Globus pallidus (tissue), 1 donor: ENCODE results near the gene RTP4.
A peak's percentile ranks its signal among the peaks of the same experiment; 100 is the strongest.

Experiments
- DNase-seq: peaks from one replicate; pipeline ENCODE4 v3.0.0-alpha.2; 2015; ENCODE audit warnings: low spot score

The RTP4 gene

DNA sequence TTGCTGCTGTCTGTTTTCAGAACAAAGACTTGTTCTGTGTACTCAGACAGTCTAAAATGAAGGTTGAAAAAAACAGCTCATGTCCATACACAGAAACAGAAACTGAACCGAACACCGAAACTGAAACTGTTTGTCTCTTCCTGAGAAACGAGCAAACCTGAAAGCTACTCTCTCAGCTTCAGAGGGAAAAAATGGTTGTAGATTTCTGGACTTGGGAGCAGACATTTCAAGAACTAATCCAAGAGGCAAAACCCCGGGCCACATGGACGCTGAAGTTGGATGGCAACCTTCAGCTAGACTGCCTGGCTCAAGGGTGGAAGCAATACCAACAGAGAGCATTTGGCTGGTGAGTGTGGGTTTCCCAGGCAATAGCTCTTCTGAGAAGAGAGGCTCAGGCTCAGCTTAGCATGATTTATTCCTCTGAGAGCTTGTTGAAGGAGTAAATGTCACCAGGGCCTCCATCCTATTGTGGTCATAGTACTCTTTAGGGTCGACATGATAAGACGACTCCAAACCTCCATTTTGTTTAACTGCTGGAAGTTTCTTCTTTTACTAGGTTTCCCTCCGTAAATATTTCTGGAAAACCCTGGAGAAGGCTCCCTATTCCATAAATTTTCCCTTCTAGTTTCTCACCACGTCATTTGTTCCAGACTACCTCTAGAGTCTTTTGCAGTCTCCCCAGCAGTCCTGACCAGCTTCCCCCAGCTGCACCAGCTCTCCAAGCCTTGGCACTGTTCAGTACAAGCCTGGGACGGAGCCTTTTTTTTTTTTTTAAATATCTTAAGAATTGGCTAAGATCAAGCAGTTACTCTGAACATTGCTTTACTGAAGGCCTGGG is at the start of gene RTP4:
Gene RTP4 (plus strand): TSS at position 135 of the 838 bp plus-strand sequence. CDS start 57 bp downstream, at position 192.
- DNase-seq = peak; percentile 77

DNA sequence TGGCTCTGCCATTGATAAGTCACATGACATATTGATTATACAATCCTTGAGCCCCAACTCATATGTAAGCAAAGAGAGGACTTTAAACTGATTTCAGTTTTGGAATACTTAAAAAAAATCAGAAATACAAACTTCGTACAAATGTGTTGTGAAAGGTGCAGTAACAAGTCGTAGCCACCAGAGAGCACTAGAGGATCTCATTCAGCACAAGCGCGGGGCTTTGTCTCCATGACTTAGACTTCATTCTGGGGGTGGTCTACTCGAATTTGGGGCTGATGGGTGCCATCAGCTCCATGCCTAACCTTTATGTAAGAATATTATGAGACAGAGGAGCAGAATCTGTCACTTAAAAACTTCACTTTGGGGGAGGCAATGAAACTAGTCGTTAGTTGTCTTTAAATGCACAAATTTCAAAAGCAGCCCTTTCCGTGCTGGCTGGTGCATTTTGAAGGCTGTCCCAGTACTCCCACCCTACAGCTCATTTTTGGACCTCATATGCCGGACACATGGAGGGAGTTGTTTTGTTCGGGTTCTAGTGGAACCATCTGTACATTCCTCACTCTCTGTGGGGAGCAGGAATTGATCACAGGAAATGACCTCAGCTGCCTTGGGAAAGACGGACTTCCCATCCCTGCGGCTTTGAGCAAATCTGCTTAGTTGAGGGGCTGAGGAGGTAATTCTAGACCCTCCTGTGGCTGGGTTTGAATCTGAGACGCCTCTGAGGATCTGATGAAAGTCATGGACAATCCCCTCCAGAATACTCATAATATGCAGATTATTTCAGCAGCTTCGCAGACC is 49.2 kb upstream of the RTP4 start:
- peak; percentile 43 for DNase-seq

DNA sequence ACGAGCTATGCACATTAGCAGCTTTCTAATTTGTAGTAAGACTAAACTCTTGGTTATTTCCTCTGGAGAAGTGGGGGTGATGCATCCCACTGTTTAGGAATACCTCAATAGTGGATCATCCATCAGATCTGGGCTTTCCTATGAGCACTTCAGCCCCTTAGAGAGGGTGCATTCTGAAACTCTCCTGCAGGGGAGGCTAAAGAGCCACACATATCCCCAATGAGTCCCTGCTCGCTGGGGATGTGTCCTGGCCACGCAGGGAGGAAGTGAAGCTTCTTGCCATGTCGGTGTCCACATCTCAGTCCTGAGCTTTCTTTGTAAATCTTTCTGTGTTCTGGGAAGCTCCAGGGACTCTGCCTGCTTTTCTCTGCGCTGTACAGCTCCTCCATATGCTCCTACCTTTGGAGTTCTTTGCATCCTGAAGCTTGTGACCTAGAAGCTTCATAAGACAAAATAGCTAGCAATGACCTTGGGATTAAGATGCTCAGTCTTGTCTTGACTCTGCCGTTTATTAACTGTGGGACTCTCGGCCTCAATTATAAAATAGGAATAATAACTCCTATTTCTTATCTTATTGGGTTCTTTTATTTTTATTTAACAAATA is 48.4 kb upstream of the RTP4 start:
- peak; percentile 81 for DNase-seq

- DNase-seq = no peak
These were observed 46.4 kb upstream of the RTP4 start for GRCh38 chr3:187321766-187322165.

GRCh38 chr3:187322291-187322690 is 45.9 kb upstream of the RTP4 start:
- no peak for DNase-seq

GRCh38 chr3:187323091-187323490 is 45.1 kb upstream of the RTP4 start:
- DNase-seq = no peak

DNA sequence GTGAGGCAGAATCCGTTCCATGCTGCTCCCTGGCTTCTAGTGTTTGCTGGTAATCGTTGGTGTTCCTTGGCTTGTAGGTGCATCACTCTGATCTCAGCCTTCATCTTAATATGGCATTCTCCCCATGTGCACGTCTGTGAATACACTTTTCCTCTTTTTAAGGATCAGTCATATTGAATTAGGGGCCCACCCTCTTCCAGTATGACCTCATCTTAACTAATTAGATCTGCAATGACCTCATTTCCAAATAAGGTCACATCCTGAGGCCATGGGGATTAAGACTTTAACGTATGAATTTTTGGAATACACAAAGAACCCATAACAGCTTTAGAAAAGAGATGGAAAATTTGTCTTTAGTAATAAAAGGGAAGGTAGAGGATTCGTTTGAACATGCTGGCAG is 42.6 kb upstream of the RTP4 start:
- DNase-seq = no peak

- no peak for DNase-seq
These were observed 40.3 kb upstream of the RTP4 start for GRCh38 chr3:187327845-187328244.

DNA sequence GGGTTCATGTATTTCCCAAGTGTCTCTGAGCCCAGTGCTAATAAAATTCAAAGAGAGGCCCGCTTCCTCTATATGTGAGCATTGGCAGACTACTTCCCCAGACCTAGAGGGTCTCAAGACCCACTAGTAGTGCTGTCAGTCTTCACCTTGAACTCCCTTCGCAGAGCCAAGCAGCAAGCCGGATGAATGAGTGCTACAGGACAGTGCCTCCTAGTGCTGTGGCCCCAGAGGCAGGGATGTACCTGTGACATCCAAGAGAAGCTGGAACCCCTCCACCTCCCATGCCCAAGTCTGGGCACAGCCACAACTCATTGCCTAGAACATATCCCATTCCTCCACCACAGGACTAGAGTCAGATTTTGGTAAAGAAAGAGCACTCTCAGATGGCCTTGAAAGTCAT is 39.5 kb upstream of the RTP4 start:
- DNase-seq = no peak

- DNase-seq = no peak
These were observed 33.3 kb upstream of the RTP4 start for GRCh38 chr3:187334904-187335303.

DNA sequence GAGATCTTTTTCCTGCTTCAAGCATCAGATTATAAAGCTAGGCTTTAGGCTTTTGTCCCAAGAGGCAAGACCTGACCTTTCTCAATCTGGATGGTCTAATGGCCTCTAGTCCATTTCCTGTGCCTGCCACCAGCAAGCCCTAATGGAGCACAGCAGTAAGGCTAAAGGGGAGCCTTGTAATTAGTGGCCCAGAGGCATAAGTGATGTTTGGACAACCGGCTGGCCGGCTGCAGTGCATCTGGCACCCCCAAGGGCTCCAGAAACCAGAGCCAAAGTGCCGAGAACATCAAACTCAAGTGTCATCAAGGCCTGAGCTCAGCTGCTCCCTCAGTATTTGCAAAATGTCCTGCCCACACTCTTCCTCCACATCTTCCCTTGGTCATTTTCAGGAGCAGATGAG is 31.9 kb upstream of the RTP4 start:
- DNase-seq = no peak

- no peak for DNase-seq
These were observed 27.6 kb upstream of the RTP4 start for GRCh38 chr3:187340578-187340977.

DNA sequence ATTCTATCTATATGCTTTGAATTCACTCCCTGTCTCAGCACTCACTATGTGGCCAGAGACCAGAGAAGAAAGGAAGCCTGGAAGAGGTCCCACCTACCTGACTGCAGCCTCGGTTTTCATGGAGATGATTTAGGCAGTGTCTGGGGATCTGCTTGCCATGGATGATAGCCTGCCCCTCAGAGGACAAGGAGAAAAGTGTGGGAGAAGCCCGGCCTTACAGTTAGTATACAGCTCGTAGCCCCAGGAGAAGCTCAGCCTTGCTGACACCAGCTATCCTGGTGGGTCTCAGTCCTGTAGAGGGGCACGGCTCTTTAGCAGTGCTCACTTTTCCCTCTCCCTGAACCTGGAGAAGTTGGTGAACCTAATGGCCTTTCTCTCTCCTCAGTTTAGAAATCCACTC is 25.9 kb upstream of the RTP4 start:
- no peak for DNase-seq

DNA sequence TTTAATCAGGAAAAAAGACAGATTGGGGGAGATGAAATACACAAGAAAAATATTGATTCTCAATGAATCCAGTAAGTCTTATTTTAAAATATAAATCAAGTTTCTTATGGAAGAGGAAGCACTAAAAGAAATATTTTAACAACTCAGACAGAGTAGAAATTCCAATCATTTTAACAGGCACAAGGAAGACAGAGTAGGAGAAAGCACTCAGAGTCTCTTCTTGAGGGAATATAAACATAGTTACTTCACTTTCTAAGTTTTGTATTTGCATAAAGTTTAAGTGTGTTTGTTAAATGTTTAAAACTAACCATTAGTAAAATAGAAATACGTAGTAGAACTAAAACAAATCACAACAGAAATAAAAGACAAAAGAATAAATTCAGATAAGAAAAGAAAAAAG is 24.5 kb upstream of the RTP4 start:
- DNase-seq = no peak

DNA sequence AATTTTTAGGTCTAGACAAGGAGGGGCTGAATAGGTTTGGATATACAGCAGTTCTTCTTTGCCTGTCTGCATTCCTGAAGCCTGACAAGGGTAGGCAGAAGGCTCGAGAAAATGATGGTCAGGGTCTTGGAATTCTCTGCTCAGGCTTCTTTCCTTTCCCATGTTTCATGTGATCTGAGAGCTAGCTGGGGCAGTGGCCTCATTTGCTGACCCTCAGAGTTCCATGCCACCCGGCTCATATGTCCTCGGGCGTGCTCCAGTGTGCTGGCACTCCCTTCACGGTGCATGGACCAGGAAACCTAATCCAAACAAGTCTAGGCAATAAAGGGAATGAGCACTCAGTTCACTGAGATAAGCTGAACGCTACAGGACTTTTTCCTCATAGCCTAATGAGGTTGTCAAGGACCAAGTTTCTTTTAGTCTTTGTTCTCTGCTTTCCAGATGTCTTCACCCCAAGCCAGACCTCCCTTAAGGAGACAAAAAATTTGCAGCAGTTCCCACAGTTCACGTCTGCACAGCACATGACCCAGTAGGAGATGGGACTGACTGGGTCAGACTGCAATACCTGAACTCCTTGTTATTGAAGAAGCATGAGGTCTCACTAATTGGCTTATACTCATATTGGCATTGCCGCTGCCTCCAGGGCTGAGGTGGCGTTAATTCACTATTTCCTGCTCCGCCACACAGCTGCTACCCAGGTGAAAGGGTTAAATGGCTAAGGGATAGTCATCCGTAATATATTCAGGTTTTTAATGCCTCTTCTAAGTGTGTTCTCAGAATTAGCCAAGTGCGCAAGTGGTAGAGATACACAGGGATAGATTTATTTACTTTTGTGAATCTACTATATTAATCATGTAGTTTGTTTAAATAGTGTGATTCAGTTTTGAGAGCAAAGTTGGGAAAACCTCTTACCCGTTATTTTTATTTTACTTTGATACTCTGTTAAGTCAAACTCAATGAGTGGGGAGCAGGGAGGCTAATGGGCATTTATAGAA is 15.3 kb upstream of the RTP4 start:
- no peak for DNase-seq

- no peak for DNase-seq
These were observed 10.1 kb upstream of the RTP4 start for GRCh38 chr3:187358068-187358467.

DNA sequence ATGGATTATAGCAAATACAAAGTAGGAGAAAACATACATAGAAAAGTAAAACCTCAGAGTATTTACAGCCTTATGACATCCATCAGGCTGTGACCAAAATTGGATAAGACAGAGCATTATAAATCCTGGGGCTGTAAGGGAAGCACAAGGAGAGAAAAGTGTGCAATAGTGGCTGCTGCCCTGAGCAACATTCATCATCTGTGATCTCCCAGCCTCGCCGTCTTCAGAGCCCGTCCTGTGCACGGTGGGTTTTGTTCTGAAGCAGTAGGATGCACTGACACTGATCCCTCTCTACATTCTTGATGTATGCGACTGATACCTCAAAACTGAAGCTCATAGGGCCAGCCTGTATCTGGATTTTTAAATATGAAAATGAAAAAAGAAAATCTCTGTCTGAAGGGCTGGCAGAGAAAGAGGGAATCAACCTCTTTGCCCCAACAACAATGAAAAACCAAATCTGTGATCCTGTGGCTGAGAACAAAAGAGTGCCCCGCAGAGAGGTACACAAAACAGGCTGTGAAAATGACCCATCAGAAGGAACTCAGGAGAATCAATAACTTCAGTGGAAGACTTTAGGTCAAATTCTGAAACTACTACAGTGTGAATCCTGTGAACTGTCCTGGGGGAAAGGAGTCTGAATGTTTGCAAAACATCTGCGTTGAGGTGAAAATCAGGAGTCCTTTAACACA is 8.2 kb upstream of the RTP4 start:
- no peak for DNase-seq

- DNase-seq = no peak
These were observed 7.6 kb upstream of the RTP4 start for GRCh38 chr3:187360596-187360995.

DNA sequence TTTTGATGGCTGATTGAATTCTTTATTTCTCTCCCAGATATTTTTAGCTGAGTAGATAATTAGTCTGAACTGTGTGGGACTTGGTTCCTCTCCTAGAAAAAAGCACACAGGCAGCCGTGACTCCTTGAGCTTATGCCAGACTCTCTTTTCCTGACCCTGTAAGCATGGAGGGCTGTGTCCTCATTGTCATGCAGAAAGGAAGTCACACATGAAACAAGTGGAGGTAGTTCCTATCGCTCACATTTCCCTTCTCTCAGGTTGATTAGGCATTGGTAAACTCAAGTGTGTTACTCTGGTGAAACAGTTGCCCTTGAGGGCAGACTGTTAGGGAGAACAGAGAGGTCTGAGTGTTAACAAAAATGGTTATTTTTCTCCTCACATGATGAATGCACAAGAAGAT is 6.3 kb upstream of the RTP4 start:
- DNase-seq = no peak

DNA sequence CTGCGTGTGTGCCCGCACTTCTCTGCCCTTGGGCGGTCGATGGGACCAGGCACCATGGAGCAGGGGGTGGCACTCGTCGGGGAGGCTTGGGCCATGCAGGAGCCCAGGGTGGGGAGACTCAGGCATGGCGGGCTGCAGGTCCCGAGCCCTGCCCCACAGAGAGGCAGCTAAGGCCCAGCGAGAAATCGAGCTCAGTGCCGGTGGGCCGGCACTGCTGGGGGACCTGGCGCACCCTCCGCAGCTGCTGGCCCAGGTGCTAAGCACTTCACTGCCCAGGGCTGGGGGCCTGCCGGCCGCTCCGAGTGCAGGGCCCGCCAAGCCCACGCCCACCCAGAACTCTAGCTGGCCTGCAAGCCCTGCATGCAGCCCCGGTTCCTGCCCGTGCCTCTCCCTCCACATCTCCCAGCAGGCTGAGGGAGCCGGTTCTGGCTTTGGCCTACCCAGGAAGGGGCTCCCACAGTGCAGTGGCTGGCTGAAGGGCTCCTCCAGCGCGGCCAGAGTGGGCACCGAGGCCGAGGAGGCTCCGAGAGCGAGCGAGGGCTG is 553 bp upstream of the RTP4 start:
- no peak for DNase-seq

DNA sequence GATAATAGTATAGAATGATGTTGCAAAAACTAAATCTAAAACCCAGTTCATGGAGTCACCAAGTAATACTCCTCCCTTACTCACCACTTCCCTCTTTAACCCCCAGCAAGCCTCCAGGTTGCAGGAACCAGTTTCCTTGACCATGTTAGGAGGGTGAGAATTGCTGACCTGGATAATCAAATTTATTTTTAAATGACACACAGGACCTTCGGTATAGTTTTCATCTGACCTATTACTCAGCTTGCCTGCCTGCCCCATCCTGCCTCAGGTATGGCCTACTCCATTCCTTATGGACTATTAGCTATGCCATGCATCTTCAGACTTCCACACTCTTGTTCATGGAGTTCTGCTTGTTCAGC is 883 bp downstream of the RTP4 start:
- peak; percentile 9 for DNase-seq
